ENCODE data around the gene CPNE4.

GRCh38 chr3:131898346-131898745 lies 136.5 kb downstream of the CPNE4 start:
- no peak for TF ChIP-seq CTCF (IDR thresholded peaks at IDR 0.05)
- TF ChIP-seq POLR2A (IDR thresholded peaks at IDR 0.05), result no peak
- TF ChIP-seq POLR2AphosphoS5 (IDR thresholded peaks at IDR 0.05; ENCODE audit: insufficient read depth in 1 of 2, low read depth in 1 of 2), result no peak

Data from vagina (tissue), 2 donors.